Right cardiac atrium (tissue), 5 donors: ENCODE results near the gene KIF12. TPM values are rescaled to one million over a fixed set of nuclear protein-coding genes. Genes with fewer than 3 reads are reported as not detected.
A peak's percentile ranks its signal among the peaks of the same experiment; 100 is the strongest.

Source experiments
- ATAC-seq, 2 donors: fragments of 200-7000 bp; cut with Tn5 transposase; one replicate each; pipeline versions ENCODE4 v1.8.0 to v1.9.1; 2020; ENCODE audit warnings: moderate library complexity in 2 of 2, mild to moderate bottlenecking in 1 of 2
- DNase-seq, 3 donors: peaks; one replicate each; pipeline ENCODE4 v3.0.0-alpha.2; 2020
- H3K27ac ChIP-seq: one replicate; pipeline ENCODE4 v1.5.1; 2013; ENCODE audit warnings: mild to moderate bottlenecking, low read length, control low read depth, moderate library complexity
- H3K27me3 ChIP-seq: one replicate; pipeline ENCODE4 v1.6.1; 2013; ENCODE audit not compliant: control insufficient read depth, insufficient read depth
- H3K4me1 ChIP-seq: one replicate; pipeline ENCODE4 v1.6.1; 2013; ENCODE audit warnings: low read length; ENCODE audit not compliant: control insufficient read depth, insufficient read depth
- H3K4me3 ChIP-seq: one replicate; pipeline ENCODE4 v1.5.1; 2013; ENCODE audit warnings: low read length, control low read depth
- H3K9me3 ChIP-seq: one replicate; pipeline ENCODE4 v1.6.1; 2013; ENCODE audit warnings: low read length; ENCODE audit not compliant: control insufficient read depth
- WGBS: extraction: QIAGEN DNeasy Blood & Tissue Kit; methylation state at CpG from one replicate; pipeline ENCODE4 v1.1.7; 2013; 5-methylcytosine and 5-hydroxymethylcytosine counted together
- intact Hi-C, 4 donors: fragments of 100-400 bp; cut with DNase I; formaldehyde crosslinking; loops; one replicate each; pipeline versions ENCODE4 v1.11.0 to v1.14.0; 2022 to 2023
- long read RNA-seq, 4 donors: library from polyadenylated mRNA; unstranded; transcript quantifications; one replicate each; pipeline ENCODE4 v2.0.0, GENCODE V29; 2020 to 2021
- polyA plus RNA-seq: library from polyadenylated mRNA; stranded (reverse); fragments of 200-250 nt; gene quantifications from one replicate; pipeline ENCODE4 v1.2.3, GENCODE V29; 2013
- total RNA-seq, 4 donors: library from RNA; stranded (reverse); fragmentation: NEBNext Ultra II Directional; extraction: Animal tissue kit (Norgen Biotek cat#: 25700); gene quantifications; one replicate each; pipeline ENCODE4 v1.2.1, GENCODE V29; 2021
- donor health status: healthy with polysubstance abuse.
- donor health status: DM: no; HTN: yes; CAD: no.
- donor health status: DM: no; HTN: no; CAD: no.
- donor health status: DM: no; HTN: yes; CAD: no; lungs with severe emphysema.
- donor health status: DM: yes; HTN: yes; CAD: no.

KIF12 gene
- total RNA-seq (under 1 TPM in 2 of 4 donors, not detected in 2; 0.11 to 0.44 TPM), polyA plus RNA-seq (0.23 TPM)
- long read RNA-seq, donor 1, result 0 reads
- long read RNA-seq, donor 2, partial matches to known transcripts, result 1 of 1 reads
- long read RNA-seq, donor 2, other reads (novel, unspliced or antisense), result 0 of 1 reads
- long read RNA-seq, donor 3, result 0 reads
- long read RNA-seq, donor 4, result 0 reads

- H3K4me1 ChIP-seq, result no peaks in the 10 kb centered on the region
- intact Hi-C loops, result no loop called here
- peak within 1 kb of the TSS; percentile 68 for H3K4me3 ChIP-seq
- H3K27me3 ChIP-seq, result no peaks in the 10 kb centered on the region
- WGBS, result 26% methylated on average over 32 of the region's 32 CpGs
- no peaks in the 10 kb centered on the region for H3K9me3 ChIP-seq
- no peak within 1 kb of the TSS for H3K27ac ChIP-seq
- ATAC-seq (peak in 1 of 2 donors; percentile 14), DNase-seq (no peak)
Observed at GRCh38 chr9:114098936-114099668, at the start of gene KIF12. KIF12 (minus strand) TSS chr9:114099292; CDS start chr9:114099276, 16 bp downstream.

- no peaks in the 10 kb centered on the region for H3K27me3 ChIP-seq
- no peak overlapping the region for H3K27ac ChIP-seq
- WGBS, result 89% methylated on average over 6 of the region's 6 CpGs
- no peak overlapping the region for H3K4me3 ChIP-seq
- intact Hi-C loops, result no loop called here
- DNase-seq, result no peak
- H3K4me1 ChIP-seq, result peaks cover 7% of the 10 kb centered on the region
- ATAC-seq, result no peak
- no peaks in the 10 kb centered on the region for H3K9me3 ChIP-seq
Observed at GRCh38 chr9:114146735-114147134, 47.6 kb upstream of the KIF12 start.

- DNase-seq, result no peak
- Histone ChIP-seq H3K27me3 (no peaks in the 10 kb centered on the region), H3K9me3 (no peaks in the 10 kb centered on the region), H3K4me1 (peaks cover 16% of the 10 kb centered on the region), H3K4me3 (no peak overlapping the region), H3K27ac (no peak overlapping the region)
- 93% methylated on average over 5 of the region's 5 CpGs for WGBS
- no peak for ATAC-seq
- intact Hi-C loops, result no loop called here
Observed at GRCh38 chr9:114143234-114143633, 44.1 kb upstream of the KIF12 start.

GRCh38 chr9:114141553-114142402 is 42.7 kb upstream of the KIF12 start:
- DNase-seq, result peak in 2 of 3 donors; percentile 41 to 81
- H3K9me3 ChIP-seq, result no peaks in the 10 kb centered on the region
- peaks cover 16% of the 10 kb centered on the region for H3K4me1 ChIP-seq
- ATAC-seq, result peak in 1 of 2 donors; percentile 17
- H3K27ac ChIP-seq, result peak overlapping the region; percentile 5
- H3K4me3 ChIP-seq, result no peak overlapping the region
- intact Hi-C loops, result no loop called here
- 26% methylated on average over 7 of the region's 7 CpGs for WGBS
- H3K27me3 ChIP-seq, result no peaks in the 10 kb centered on the region

GRCh38 chr9:114140850-114141249 is 41.8 kb upstream of the KIF12 start:
- ATAC-seq (peak; percentile 14 to 38), DNase-seq (no peak)
- Histone ChIP-seq H3K4me3 (no peak overlapping the region), H3K27me3 (no peaks in the 10 kb centered on the region), H3K9me3 (no peaks in the 10 kb centered on the region), H3K27ac (peak overlapping the region; percentile 83), H3K4me1 (peaks cover 16% of the 10 kb centered on the region)
- intact Hi-C loops, result no loop called here
- WGBS, result 29% methylated on average over 4 of the region's 4 CpGs

GRCh38 chr9:114140401-114140800 is 41.3 kb upstream of the KIF12 start:
- ATAC-seq, result no peak
- intact Hi-C loops, result no loop called here
- WGBS, result 79% methylated on average over 2 of the region's 2 CpGs

GRCh38 chr9:114139071-114139470 is 40.0 kb upstream of the KIF12 start:
- no peak for DNase-seq
- H3K9me3 ChIP-seq, result no peaks in the 10 kb centered on the region
- H3K4me1 ChIP-seq, result peaks cover 16% of the 10 kb centered on the region
- H3K4me3 ChIP-seq, result no peak overlapping the region
- H3K27ac ChIP-seq, result no peak overlapping the region
- intact Hi-C loops, result no loop called here
- H3K27me3 ChIP-seq, result no peaks in the 10 kb centered on the region
- ATAC-seq, result no peak
- WGBS, result 88% methylated on average over 5 of the region's 5 CpGs

More at GRCh38 chr9:114140401-114140800, 41.3 kb upstream of the KIF12 start:
- Histone ChIP-seq H3K4me1 (peaks cover 16% of the 10 kb centered on the region), H3K27me3 (no peaks in the 10 kb centered on the region), H3K9me3 (no peaks in the 10 kb centered on the region), H3K27ac (peak overlapping the region; percentile 42), H3K4me3 (no peak overlapping the region)
- no peak for DNase-seq

- Histone ChIP-seq H3K4me3 (no peak overlapping the region), H3K4me1 (peaks cover 16% of the 10 kb centered on the region), H3K27ac (no peak overlapping the region), H3K27me3 (no peaks in the 10 kb centered on the region), H3K9me3 (no peaks in the 10 kb centered on the region)
- ATAC-seq (peak; percentile 44 to 65), DNase-seq (peak; percentile 59 to 72 (median 60))
- intact Hi-C loops, result no loop called here
- 72% methylated on average over 8 of the region's 8 CpGs for WGBS
Observed at GRCh38 chr9:114138552-114138971, 39.5 kb upstream of the KIF12 start.

- Histone ChIP-seq H3K9me3 (no peaks in the 10 kb centered on the region), H3K27me3 (no peaks in the 10 kb centered on the region), H3K4me1 (peaks cover 16% of the 10 kb centered on the region), H3K4me3 (no peak overlapping the region), H3K27ac (no peak overlapping the region)
- ATAC-seq (no peak), DNase-seq (no peak)
- intact Hi-C loops, result no loop called here
- WGBS, result 86% methylated on average over 6 of the region's 6 CpGs
Observed at GRCh38 chr9:114137831-114138230, 38.7 kb upstream of the KIF12 start.

GRCh38 chr9:114134827-114135396 is 35.8 kb upstream of the KIF12 start:
- H3K27ac ChIP-seq, result peak overlapping the region; percentile 18
- WGBS, result 60% methylated on average over 5 of the region's 5 CpGs
- peaks cover 9% of the 10 kb centered on the region for H3K4me1 ChIP-seq
- intact Hi-C loops, result no loop called here
- H3K27me3 ChIP-seq, result no peaks in the 10 kb centered on the region
- no peak overlapping the region for H3K4me3 ChIP-seq
- peak in 1 of 2 donors; percentile 27 for ATAC-seq
- DNase-seq, result peak in 1 of 3 donors; percentile 71
- no peaks in the 10 kb centered on the region for H3K9me3 ChIP-seq
